Measurements from ENCODE around the gene SYT13.

- TF ChIP-seq CTCF (conservative IDR thresholded peaks at IDR 0.05) (no peak), ZFX (IDR thresholded peaks at IDR 0.05) (no peak)
These were observed 15.6 kb upstream of the SYT13 start for GRCh38 chr11:45301537-45302246.
